NCI-H526 (cell line): ENCODE measurements around the gene DHDH.

Source experiments
- DNase-seq, 2 experiments: peaks; one replicate each; lab custom pipeline; 2025; lab: John Stamatoyannopoulos, UW

The DHDH gene

DNA sequence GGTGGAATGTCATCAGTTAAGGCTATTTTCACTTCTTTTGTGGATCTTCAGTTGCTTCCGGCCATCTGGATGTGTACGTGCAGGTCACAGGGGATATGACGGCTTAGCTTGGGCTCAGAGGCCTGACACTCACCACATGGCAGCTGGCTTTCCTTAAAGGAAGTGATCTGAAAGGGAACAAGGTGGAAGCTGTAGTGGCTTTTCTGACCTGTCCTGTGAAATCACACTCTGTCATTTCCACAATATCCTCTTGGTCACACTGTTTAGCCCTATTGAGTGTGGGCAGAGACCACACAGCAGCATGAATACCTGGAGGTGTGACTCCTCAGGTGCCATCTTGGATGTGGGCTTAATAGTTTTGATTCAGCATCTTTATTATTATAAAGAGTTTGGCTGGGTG, 16.7 kb downstream of the DHDH start:
- no peak for DNase-seq

DNA sequence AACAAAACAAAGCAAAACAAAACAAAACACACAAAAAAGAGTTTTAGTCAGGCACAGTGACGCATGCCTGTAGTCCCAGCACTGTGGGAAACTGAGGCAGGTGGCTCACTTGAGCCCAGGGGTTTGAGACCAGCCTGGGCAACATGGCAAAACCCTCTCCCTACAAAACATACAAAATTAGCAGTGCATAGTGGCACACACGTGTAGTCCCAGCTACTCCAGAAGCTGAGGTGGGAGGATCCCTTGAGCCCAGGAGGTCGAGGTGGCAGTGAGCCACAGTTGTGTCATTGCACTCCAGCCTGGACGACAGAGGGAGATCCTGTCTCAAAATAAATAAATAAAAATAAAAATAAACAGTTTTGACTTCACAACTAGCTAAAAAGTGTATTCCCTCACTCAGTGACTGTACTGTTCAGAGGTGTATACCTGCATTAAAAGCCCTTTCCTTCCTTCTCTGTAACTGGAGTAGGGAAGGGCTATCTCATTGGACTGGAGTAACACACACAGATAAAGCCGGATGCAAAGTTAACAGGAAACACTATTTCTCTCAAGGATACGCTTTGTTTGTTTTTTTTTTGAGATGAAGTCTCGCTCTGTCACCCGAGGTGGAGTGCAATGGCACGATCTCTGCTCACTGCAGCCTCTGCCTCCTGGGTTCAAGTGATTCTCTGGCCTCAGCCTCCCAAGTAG, 17.5 kb downstream of the DHDH start:
- no peak for DNase-seq

DNA sequence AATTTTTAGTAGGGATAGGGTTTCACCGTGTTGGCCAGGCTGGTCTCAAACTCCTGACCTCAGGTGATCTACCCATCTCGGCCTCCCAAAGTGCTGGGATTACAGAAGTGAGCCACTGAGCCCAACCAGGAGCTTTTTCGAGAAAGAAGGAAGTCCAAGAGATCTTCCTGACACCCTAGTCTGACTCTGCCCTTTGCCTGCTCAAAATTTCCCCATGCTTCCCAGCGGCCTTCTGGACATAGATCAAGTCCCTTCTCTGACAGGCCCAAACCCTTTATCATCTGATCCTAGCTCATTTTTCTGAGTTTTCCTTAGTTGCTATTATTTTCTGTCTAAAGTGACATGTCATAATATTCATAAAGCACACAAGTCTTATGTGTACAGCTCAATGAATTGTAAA, 19.6 kb downstream of the DHDH start:
- no peak for DNase-seq

DNA sequence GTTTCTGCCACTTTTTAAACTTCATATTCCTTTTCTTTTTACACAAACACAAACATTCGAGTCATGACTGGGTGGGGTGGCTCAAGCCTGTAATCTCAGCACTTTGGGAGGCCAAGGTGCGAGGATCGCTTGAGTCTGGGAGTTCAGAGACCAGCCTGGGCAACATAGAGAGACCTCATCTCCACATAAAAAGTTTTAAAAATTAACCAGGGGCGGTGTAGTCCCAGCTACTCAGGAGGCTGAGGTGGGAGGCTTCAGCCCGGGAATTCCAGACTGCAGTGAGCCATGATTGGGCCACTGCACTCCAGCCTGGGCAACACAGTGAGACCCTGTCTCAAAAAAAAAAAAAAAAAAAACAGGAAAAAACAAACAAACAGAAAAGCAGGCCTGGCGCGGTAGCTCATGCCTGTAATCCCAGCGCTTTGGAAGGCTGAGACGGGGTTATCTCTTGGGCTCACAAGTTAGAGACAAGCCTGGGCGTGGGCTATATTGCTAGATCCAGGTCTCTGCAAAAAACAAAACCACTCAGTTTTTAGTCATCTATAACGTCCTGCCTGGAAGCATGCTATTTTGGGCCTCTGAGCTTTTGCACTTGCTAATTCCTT, 20.6 kb downstream of the DHDH start:
- no peak for DNase-seq

DNA sequence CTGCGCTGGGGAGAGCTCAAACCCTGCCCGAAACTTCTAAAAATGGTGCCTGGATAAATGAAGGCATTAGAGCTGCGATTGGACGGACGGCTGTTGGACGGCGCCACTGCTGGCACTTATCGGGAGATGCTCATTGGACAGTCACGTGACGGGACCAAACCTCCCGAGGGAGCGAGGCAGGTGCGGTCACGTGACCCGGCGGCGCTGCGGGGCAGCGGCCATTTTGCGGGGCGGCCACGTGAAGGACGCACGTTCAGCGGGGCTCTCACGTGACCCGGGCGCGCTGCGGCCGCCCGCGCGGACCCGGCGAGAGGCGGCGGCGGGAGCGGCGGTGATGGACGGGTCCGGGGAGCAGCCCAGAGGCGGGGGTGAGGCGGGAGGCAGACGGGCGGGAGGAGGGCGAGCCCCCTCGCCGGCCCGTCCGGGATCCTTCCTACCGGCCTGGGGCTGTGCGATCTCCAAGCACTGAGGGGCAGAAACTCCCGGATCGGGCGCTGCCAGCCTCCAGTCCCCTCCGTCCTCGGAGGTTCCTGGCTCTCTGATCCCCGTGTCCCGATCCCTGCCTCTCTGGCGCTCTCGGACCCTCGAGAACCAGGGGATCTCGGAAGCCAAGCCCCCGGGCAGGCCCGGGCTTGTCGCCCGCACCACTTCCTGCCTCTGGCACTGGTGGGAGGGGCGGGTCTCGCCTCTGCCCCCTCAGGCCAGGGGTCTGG, 21.3 kb downstream of the DHDH start, which contains the start of gene BAX:
TSS of gene BAX (plus strand) at position 281 of the 713 bp plus-strand sequence. CDS start at position 335, 54 bp downstream.
- DNase-seq: peak; percentile 93 to 98

DNA sequence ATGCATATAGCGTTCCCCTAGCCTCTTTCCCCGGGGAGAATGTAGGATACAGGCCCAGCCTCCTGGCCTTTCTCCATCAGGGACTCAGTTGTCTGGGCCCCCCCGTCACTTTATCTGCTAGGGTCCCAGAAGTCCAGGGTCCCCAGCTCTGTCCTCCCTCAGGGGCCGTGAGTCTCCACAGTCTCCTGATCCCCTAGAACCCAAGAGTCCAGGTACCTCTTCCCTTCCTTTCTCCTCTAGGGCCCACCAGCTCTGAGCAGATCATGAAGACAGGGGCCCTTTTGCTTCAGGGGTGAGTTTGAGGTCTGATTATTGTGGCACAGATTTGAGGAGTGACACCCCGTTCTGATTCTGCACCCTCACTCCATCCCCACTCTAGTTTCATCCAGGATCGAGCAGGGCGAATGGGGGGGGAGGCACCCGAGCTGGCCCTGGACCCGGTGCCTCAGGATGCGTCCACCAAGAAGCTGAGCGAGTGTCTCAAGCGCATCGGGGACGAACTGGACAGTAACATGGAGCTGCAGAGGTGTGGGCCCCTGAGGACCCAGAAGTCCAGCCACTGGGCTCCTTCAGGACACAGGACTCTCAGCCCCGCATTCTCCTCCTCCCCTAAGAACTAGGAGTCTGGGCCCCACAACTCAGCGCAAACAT, 21.9 kb downstream of the DHDH start:
- no peak for DNase-seq

DNA sequence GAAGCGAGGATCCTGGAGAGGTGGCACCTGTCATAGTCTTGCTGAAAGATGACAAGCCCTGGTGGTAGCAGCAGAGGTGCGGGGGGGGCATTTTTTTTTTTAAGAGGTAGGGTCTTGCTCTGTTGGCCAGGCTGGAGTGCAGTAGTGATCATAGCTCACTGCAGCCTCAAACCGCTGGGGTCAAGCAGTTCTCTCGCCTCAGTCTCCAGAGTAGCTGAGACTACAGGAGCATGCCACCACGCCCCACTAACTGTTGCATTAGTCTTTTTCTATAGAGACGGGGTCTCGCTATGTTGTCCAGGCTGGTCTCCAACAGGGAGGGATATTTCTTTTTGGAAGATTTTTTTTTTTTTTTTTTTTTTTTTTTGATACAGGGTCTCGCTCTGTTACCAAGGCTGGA, 24.5 kb downstream of the DHDH start:
- no peak for DNase-seq

DNA sequence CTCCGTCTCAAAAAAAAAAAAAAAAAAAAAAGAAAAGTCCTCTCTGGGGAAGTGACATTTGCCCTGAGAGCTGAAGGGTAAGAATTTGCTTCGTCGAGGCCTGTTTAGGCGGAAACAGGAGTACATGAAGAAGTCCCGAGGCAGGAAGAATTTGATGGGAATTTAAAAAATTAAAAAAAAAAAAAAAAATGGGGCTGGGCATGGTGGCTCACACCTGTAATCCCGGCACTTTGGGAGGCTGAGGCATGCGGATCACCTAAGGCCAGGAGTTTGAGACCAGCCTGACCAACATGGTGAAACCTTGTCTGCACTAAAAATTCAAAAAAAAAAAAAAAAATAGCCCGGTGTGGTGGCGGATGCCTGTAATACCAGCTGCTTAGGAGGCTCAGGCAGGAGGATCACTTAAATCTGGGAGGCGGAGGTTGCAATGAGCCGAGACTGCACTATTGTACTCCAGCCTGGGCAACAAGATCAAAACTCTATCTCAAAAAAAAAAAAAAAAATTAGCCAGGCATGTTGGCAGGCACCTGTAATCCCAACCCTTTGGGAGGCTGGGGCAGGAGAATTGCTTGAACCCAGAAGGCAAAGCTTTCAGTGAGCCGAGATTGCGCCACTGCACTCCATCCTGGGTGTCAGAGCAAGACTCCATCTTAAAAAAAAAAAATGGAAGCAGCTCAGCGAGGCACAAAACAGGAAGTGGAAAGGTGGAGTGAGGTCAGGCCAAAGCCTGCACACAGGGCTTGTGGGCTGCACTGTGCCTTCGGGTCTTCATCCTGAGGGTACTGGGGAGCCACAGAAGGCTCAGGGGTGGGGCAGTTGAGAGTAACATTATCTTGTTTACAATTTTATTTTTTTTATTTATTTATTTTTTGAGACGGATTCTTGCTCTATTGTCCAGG, 26.1 kb downstream of the DHDH start:
- no peak for DNase-seq

DNA sequence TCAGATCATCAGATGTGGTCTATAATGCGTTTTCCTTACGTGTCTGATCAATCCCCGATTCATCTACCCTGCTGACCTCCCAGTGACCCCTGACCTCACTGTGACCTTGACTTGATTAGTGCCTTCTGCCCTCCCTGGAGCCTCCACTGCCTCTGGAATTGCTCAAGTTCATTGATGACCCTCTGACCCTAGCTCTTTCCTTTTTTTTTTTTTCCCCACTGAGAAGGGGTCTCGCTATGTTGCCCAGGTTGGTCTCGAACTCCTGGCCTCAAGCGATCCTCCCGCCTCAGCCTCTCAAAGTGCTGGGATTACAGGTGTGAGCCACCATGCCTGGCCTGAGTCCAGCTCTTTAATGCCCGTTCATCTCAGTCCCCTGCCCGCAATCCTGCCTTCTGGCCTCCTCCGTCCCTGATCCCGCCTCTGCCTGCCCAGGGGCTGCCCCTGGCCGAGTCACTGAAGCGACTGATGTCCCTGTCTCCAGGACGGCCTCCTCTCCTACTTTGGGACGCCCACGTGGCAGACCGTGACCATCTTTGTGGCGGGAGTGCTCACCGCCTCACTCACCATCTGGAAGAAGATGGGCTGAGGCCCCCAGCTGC, 27.7 kb downstream of the DHDH start:
- no peak for DNase-seq

DNA sequence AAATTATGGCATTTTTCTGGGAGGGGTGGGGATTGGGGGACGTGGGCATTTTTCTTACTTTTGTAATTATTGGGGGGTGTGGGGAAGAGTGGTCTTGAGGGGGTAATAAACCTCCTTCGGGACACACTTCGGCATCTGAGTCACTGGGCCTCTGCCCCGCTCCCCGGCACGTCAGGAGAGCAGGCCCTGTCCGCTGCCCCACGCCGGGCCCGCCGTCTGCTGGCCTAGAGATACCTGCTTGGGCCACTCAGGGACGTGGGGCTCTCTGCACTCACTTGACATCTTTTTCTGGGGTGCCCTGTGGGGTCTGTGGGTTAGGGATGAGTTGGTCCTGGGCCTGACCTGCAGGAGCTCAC, 28.2 kb downstream of the DHDH start:
- DNase-seq: no peak

DNA sequence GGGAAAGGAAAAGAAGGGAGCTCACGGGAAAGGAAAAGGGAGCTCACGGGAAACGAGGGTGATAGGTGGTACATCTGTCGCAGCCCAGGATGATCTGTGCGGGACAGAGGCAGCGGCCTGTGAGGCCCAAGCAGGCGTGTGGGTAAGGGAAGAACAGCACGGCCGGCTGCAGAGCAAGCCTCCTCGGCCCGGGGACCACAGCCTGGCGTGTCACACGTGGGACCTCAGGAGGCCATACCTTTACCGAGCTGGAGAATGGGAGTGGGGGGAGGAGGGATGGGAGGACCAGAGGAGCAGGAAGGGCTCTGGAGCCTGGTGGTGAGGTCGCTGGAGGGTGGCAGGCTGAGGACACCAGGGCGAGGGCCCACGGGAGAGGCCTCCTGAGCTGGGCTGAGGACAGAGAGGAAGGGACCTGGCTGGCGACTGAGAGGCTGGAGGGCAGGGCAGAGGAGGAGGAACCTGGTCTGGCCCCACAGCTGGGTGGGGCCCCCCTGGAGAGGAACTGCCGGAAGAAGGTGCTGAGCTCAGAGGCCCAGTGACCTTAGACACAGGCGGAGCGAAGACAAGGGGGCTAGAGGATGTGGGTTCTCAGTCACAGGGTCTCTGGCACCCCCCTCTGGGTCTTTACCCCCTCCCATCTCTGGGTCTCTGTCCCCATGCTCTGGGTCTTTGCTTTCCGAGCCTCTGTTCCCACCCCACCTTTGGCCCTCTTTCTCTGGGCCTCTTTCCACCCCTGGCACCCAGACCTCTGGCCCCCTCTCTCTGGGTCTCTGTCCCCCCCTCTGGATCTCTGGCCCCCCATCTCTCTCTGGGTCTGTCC, 28.7 kb downstream of the DHDH start:
- no peak for DNase-seq

DNA sequence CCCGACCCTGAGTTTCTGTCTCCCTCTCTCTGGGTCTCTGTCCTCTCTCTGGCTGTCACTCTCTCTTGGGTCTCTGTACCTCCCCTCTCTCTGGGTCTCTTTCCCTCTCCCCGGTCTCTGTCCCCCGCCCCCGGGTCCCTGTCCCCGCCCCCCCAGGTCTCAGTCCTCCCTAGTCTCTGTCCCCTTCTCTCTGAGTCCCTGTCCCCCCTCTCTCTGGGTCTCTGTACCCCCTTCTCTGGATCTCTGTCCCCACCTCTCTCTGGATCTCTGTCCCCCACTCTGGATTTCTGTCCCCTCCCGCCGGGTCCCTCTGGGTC, 29.3 kb downstream of the DHDH start:
- no peak for DNase-seq

DNA sequence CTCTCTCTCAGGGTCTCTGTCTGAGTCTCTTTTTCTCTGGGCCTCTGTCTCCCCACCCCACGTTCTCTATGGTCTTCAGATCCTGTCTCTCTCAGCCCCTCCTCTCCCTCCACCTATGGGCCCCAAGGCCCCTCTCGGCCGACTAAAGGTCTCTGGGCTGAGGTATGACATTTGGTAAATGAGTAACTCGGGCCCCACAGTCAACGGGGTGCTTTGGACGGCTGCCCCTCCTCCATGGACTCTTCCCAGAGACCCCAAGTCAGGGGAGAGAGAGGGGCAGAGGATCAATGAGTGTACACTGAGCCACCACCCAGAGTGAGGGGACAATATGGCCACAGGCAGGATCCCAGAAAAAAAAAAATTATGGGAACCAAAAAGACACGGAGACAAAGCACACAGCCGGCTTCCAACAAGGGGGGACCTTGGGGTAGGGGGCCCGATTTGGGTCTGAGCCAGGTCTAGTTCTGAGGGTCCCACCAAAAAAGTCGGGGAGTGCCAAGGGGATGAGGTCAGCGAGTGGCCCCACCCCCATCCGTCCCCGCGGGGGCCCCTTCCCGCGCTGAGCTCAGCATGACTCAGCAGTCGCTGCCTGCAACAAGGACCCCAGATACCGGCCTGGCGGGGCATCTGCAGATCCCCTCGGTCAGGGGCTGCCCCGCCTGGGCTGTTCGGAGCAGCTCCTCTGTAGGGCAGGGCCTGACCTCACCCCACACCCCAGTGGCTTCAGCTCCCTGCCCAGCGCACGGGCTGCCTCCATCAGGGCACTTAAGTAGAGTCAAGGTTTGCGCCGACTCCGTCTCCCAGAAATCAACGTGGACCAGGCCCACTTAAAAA, 30.1 kb downstream of the DHDH start:
- DNase-seq: peak in 1 of 2 experiments; percentile 34

DNA sequence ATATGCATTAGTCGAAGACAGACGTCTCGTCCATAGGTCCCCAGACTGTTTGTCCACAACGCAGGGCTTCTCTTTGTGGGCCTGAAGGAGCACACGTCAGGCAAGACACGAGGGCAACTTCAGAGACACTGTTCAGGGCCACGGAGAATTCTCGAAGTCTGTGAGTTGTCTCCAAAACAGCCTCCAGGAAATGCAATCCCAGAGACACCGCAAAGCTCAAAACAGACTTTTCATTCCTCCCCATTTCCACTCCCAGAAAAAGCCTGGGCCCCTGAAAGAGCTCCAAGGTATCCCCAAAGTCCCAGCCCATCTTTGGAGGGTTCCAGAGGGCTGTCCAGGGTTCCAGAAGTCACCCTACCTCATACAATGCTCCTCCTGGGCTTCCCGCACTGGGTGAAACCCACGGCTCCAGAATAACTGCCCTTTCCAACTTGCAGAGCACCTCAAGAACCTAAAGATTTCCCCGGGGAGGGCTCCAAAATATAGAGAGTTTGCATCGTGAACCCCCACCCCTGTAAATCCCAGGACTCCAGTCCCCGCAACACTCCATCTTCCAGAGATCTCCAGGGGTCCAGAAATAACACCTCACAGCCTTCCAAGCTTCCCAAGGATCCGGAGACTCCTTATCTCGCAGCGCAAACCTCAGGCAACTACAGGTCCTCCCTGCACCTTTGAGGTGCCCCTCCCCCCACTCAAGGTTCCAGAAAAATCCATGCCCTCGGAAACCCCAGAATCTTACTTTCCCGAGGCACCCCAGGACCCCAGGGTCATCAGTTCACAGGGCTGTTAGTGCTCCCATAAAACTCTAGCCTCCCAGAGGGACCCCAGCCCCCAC, 30.9 kb downstream of the DHDH start:
- DNase-seq: no peak

DNA sequence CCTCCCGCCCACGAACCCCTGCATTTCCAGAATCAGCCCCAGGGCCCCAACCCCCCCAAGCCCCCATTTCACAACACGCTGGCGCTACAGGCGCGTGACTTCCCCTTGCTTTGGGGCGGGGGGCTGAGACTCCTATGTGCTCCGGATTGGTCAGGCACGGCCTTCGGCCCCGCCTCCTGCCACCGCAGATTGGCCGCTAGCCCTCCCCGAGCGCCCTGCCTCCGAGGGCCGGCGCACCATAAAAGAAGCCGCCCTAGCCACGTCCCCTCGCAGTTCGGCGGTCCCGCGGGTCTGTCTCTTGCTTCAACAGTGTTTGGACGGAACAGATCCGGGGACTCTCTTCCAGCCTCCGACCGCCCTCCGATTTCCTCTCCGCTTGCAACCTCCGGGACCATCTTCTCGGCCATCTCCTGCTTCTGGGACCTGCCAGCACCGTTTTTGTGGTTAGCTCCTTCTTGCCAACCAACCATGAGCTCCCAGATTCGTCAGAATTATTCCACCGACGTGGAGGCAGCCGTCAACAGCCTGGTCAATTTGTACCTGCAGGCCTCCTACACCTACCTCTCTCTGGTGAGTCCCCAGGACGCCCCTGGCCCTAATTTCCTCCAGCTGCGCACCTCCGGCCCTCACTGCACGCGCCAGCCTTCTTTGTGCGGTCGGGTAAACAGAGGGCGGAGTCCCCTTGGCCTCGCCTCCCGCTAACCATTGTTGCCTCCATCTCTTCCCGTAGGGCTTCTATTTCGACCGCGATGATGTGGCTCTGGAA, 31.7 kb downstream of the DHDH start, which contains the start of gene FTL:
TSS of gene FTL (plus strand) at position 270 of the 766 bp plus-strand sequence. CDS start at position 469, 199 bp downstream.
- peak; percentile 83 to 97 for DNase-seq

DNA sequence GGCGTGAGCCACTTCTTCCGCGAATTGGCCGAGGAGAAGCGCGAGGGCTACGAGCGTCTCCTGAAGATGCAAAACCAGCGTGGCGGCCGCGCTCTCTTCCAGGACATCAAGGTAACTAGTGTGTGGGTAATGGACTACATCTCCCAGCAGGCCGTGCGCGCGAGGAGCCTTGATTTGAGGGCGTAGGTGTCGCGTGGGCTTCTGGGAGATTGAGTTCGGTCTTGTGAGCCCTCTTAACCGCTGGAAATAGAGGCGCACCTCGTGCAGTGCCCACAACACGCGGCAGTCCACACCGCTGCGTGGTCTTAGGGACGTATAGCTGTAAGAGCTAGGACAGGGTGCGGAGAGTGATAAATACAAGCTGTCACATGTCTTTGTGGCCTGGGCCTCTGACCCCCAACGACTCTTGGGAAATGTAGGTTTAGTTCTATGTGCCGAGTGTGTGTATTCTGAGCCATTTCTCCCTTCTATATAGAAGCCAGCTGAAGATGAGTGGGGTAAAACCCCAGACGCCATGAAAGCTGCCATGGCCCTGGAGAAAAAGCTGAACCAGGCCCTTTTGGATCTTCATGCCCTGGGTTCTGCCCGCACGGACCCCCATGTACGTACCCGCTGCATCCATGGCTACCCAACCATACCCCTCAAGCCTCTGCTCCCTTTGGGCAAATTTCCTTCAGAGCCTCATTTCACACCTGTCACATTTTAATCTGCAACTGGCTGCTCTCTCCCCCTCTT, 32.5 kb downstream of the DHDH start:
- peak; percentile 82 to 94 for DNase-seq
